MM.1S (cell line): ENCODE data around the gene TFCP2L1.

Source experiments
- CTCF ChIP-seq: fragments of 300-600 bp; sonication (generic); IDR thresholded peaks from 2 replicates; pipeline ENCODE4 v1.5.1; 2016; ENCODE audit warnings: antibody characterized with exemption, low read length, mixed read lengths
- EZH2phosphoT487 ChIP-seq: fragments of 300-600 bp; sonication (generic); IDR thresholded peaks from 2 replicates; pipeline ENCODE4 v1.6.1; 2018; ENCODE audit warnings: antibody characterized with exemption, low read length

GRCh38 chr2:121209014-121209610 lies 75.9 kb downstream of the TFCP2L1 start:
- TF ChIP-seq CTCF (no peak), EZH2phosphoT487 (no peak)
